Gastrocnemius medialis (tissue), 4 donors: ENCODE data around the gene TUBB8. TPM values are rescaled to one million over a fixed set of nuclear protein-coding genes. Genes with fewer than 3 reads are reported as not detected.

Experiments
- ATAC-seq, 2 donors: fragments of 150-250 bp; one replicate each; pipeline ENCODE4 v1.9.1; 2016
- DNase-seq, 2 donors: peaks; one replicate each; pipeline ENCODE4 v3.0.0-alpha.2; 2019
- H3K27ac ChIP-seq, 4 donors: fragments of 200-600 bp; sonication (generic); 1 replicate in 1 of 4; 2 replicates in 3 of 4; pipeline ENCODE4 v1.5.1; 2016 to 2018; ENCODE audit warnings: mild to moderate bottlenecking in 2 of 4, moderate library complexity in 1 of 4
- H3K27me3 ChIP-seq, 3 donors: fragments of 200-600 bp; sonication (generic) in 2 of 3; 1 replicate in 1 of 3; 2 replicates in 2 of 3; pipeline versions ENCODE4 v1.5.1 to v1.6.0; 2016 to 2019; ENCODE audit warnings: mild to moderate bottlenecking in 1 of 3, moderate library complexity in 1 of 3
- H3K36me3 ChIP-seq, 2 donors: fragments of 200-600 bp; sonication (generic) in 1 of 2; one replicate each; pipeline ENCODE4 v1.5.1; 2017 to 2018
- H3K4me1 ChIP-seq, 2 donors: fragments of 200-600 bp; sonication (generic) in 1 of 2; one replicate each; pipeline ENCODE4 v1.5.1; 2016 to 2017; ENCODE audit warnings: mild to moderate bottlenecking in 2 of 2
- H3K4me3 ChIP-seq, 4 donors: fragments of 200-600 bp; sonication (generic) in 3 of 4; 1 replicate in 1 of 4; 2 replicates in 3 of 4; pipeline ENCODE4 v1.5.1; 2016 to 2019; ENCODE audit warnings: mild to moderate bottlenecking in 2 of 4
- H3K9me3 ChIP-seq, 3 donors: fragments of 200-600 bp; sonication (generic) in 2 of 3; 1 replicate in 1 of 3; 2 replicates in 2 of 3; pipeline ENCODE4 v1.5.1; 2016 to 2019
- POLR2A ChIP-seq, 2 donors: fragments of 450-650 bp; IDR thresholded peaks; one replicate each; pipeline ENCODE4 v1.6.1; 2017; ENCODE audit warnings: antibody characterized with exemption in 2 of 2, mild to moderate bottlenecking in 2 of 2, moderate library complexity in 2 of 2
- in situ Hi-C, 4 donors: fragments of 200-750 bp; cut with MboI; loops; one replicate each; pipeline versions ENCODE4 v1.15.0 to v1.8.0; 2017; ENCODE audit warnings: low sequenced_read_pairs in 4 of 4
- intact Hi-C: fragments of 100-400 bp; cut with DNase I; formaldehyde crosslinking; loops from one replicate; pipeline ENCODE4 v1.15.1; 2023; ENCODE audit warnings: low total_unique reads
- total RNA-seq, 4 donors: library from RNA; depleted of rRNA; stranded (reverse); fragments of >200 nt; gene quantifications; one replicate each; pipeline versions ENCODE4 v1.1.0 to v1.2.3, GENCODE V29; 2016
- TF ChIP-seq, protein P1 (sequence below), 5 experiments: fragments of 450-650 bp in 3 of 5; fragments of 200-600 bp in 2 of 5; sonication (generic) in 2 of 5; IDR thresholded peaks in 4 of 5; conservative IDR thresholded peaks in 1 of 5; 1 replicate in 4 of 5; 2 replicates in 1 of 5; pipeline ENCODE4 v1.5.1; 2016 to 2019; ENCODE audit warnings: antibody characterized with exemption in 5 of 5, mild to moderate bottlenecking in 3 of 5, moderate library complexity in 3 of 5

The TUBB8 gene
- total RNA-seq, 4 donors from 2014 or later: not detected

DNA sequence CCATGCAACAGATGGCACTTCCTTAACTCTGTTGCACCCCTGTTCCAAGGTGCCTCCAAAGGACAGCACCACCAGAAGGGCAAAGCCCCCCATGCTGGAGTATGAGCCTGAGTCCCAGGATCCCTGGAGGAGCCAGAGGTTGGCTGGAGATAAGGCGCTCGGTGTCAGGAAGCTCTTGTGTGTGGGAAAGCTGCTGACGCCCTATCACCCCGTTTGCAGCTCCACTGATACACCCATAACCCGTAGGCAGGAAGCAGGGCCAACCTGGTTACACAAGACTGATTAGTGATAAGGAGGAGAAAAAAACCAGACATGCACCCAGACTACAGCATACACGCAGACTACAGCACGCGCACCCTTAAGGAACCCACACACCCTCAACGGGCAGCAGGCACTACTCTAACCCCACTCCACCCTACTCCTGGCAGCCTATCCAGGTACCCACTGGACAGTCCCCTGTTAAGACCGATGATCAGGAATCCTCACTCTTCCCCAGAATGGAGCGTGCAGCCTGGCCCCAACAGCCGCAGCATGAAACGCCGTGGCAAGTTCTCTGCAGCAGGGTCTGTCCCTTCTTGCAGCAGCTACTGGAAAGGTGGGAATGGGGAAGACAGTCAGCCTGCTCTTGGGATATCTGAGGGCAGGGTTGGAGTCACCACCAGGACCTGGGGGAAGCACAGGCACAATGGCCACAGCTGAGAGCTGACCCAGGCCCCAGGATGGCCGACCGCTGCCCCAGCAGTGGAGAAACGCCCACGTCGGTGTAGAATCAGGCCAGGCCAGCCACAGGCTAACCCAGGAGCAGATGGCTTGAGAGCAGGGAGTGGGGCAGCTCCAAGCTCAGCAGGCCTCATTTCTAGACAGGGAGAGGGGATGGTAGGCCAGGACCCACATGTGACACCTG is 38.3 kb upstream of the TUBB8 start:
- intact Hi-C loops: no loop called here
- Histone ChIP-seq H3K27ac (no peak overlapping the region), H3K4me3 (no peak overlapping the region), H3K36me3 (no peaks in the 10 kb centered on the region), H3K27me3 (no peaks in the 10 kb centered on the region), H3K4me1 (no peaks in the 10 kb centered on the region), H3K9me3 (no peaks in the 10 kb centered on the region)
- ATAC-seq (no peak), DNase-seq (no peak)
- TF ChIP-seq, protein P1, sequence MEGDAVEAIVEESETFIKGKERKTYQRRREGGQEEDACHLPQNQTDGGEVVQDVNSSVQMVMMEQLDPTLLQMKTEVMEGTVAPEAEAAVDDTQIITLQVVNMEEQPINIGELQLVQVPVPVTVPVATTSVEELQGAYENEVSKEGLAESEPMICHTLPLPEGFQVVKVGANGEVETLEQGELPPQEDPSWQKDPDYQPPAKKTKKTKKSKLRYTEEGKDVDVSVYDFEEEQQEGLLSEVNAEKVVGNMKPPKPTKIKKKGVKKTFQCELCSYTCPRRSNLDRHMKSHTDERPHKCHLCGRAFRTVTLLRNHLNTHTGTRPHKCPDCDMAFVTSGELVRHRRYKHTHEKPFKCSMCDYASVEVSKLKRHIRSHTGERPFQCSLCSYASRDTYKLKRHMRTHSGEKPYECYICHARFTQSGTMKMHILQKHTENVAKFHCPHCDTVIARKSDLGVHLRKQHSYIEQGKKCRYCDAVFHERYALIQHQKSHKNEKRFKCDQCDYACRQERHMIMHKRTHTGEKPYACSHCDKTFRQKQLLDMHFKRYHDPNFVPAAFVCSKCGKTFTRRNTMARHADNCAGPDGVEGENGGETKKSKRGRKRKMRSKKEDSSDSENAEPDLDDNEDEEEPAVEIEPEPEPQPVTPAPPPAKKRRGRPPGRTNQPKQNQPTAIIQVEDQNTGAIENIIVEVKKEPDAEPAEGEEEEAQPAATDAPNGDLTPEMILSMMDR (IDR thresholded peaks at IDR 0.05 in 4 of 5, conservative IDR thresholded peaks at IDR 0.05 in 1 of 5): no peak
- TF ChIP-seq POLR2A (IDR thresholded peaks at IDR 0.05): no peak
- in situ Hi-C loops: no loop called here

DNA sequence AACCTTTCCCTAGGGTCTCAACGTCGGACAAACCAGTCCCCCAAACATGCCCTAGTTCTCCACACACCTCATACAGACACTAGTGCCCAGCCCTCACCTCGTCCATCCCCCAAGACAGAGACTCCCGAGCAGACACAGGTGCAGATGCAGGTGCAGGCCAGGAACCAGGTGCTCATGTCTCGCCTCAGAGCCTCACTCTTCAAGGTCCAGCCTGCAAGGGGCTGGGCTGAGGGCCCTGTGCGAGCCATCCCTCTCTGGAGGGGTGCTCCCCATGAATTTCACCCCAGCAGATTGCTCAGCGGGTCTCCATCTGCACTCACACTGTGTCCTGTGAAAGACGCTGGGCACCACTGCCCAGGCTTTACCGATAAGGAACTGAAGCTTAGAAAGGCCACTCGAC is 36.9 kb upstream of the TUBB8 start:
- Histone ChIP-seq H3K36me3 (no peaks in the 10 kb centered on the region), H3K4me3 (no peak overlapping the region), H3K4me1 (no peaks in the 10 kb centered on the region), H3K9me3 (no peaks in the 10 kb centered on the region), H3K27ac (no peak overlapping the region), H3K27me3 (no peaks in the 10 kb centered on the region)
- DNase-seq (no peak), ATAC-seq (no peak)
- intact Hi-C loops: no loop called here
- TF ChIP-seq POLR2A (IDR thresholded peaks at IDR 0.05): no peak
- TF ChIP-seq, protein P1 (IDR thresholded peaks at IDR 0.05 in 4 of 5, conservative IDR thresholded peaks at IDR 0.05 in 1 of 5): no peak
- in situ Hi-C loops: no loop called here

DNA sequence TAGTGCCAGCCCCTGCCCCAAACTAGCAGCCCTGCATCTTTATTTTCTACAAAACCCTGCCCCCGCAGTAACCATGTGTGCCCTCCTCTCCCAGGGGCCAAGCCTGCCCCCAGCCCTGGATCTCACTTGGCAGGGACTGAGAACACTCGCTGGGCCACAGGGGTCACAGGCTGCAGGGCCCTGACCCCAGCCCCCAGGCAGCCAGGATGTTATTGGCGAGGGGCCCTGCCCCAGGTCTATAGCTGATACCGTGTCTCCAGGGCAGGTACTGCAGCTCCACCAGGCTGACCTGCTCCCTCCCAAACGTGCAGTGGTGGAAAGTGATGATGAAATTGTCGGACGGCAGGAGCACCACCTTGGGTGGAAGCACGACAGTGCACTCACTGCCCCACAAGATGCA is 35.9 kb upstream of the TUBB8 start:
- no peaks in the 10 kb centered on the region for H3K36me3 ChIP-seq
- H3K4me1 ChIP-seq: no peaks in the 10 kb centered on the region
- in situ Hi-C loops: no loop called here
- ATAC-seq: no peak
- no peak for DNase-seq
- no peak for TF ChIP-seq POLR2A (IDR thresholded peaks at IDR 0.05)
- TF ChIP-seq, protein P1 (IDR thresholded peaks at IDR 0.05 in 4 of 5, conservative IDR thresholded peaks at IDR 0.05 in 1 of 5): no peak
- H3K4me3 ChIP-seq: no peak overlapping the region
- intact Hi-C loops: no loop called here
- H3K9me3 ChIP-seq: no peaks in the 10 kb centered on the region
- no peaks in the 10 kb centered on the region for H3K27me3 ChIP-seq
- no peak overlapping the region for H3K27ac ChIP-seq

DNA sequence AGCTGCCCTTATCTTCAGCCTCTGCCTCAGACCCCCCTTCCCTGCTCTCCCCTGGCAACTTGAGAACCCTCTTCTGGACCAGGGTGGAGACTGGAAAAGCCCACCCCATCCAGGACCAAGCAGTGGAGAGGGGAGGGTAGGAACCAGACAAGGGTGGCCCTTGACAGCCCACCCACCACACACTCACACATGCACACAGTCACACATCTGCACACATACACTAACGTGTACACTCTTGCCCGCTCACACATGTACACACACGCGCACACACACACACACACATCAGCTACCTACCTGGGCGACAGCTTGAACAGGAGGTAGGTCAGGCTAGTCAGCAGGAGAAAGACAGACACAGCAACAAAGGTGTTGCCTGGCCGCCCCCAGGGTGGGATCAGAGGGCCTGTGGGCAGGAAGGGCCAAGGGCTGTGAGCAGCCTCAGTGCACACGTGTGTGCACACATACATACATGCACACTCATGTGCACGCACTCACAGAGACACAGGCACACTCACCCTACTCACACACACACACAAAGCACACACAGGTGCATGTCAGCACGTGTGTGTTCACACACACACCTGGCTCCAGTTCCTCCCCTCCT is 34.9 kb upstream of the TUBB8 start:
- Histone ChIP-seq H3K4me3 (no peak overlapping the region), H3K4me1 (no peaks in the 10 kb centered on the region), H3K36me3 (no peaks in the 10 kb centered on the region), H3K27me3 (peaks cover 0 to 2% (median 0%) of the 10 kb centered on the region in 3 donors), H3K9me3 (no peaks in the 10 kb centered on the region), H3K27ac (no peak overlapping the region)
- TF ChIP-seq, protein P1 (IDR thresholded peaks at IDR 0.05 in 4 of 5, conservative IDR thresholded peaks at IDR 0.05 in 1 of 5): no peak
- no peak for TF ChIP-seq POLR2A (IDR thresholded peaks at IDR 0.05)
- intact Hi-C loops: no loop called here
- in situ Hi-C loops: no loop called here
- ATAC-seq (no peak), DNase-seq (no peak)
